Astrocyte (in vitro differentiated cells and primary cell): ENCODE results near the gene PATJ. TPM values are rescaled to one million over a fixed set of nuclear protein-coding genes. Genes with fewer than 3 reads are reported as not detected.
"Not testable (repeated sequence)": the region's sequence is repeated elsewhere in the genome, so short reads cannot be mapped to it uniquely, and the experiment has no call there.

Source experiments
- DNase-seq: peaks from one replicate; pipeline ENCODE4 v3.0.0-alpha.2; 2010; ENCODE audit warnings: low read depth
- FAIRE-seq: peaks from 2 replicates; lab custom pipeline; 2011; peaks lifted over from hg19 to GRCh38; lab: Jason Lieb, UNC
- H2AFZ ChIP-seq: 2 replicates; pipeline ENCODE4 v1.6.0; 2012; ENCODE audit warnings: low read depth, low read length, inconsistent platforms
- H3K27ac ChIP-seq: 2 replicates; pipeline ENCODE4 v1.5.1; 2011; ENCODE audit warnings: low read depth, low read length, inconsistent platforms
- H3K27me3 ChIP-seq: 2 replicates; pipeline ENCODE4 v1.6.0; 2011; ENCODE audit warnings: low read length, inconsistent platforms; ENCODE audit not compliant: insufficient read depth
- H3K36me3 ChIP-seq: 2 replicates; pipeline ENCODE4 v1.5.1; 2011; ENCODE audit warnings: low read length, inconsistent platforms; ENCODE audit not compliant: insufficient read depth
- H3K4me1 ChIP-seq: 2 replicates; pipeline ENCODE4 v1.5.1; 2011; ENCODE audit warnings: low read length, inconsistent platforms; ENCODE audit not compliant: insufficient read depth
- H3K4me2 ChIP-seq: 2 replicates; pipeline ENCODE4 v1.6.0; 2012; ENCODE audit warnings: low read length, inconsistent platforms
- H3K4me3 ChIP-seq: 2 replicates; pipeline ENCODE4 v1.5.1; 2011; ENCODE audit warnings: low read depth, mild to moderate bottlenecking, low read length, inconsistent platforms; ENCODE audit not compliant: insufficient read depth
- H3K79me2 ChIP-seq: 2 replicates; pipeline ENCODE4 v1.6.0; 2012; ENCODE audit warnings: mild to moderate bottlenecking, low read length, inconsistent platforms; ENCODE audit not compliant: insufficient read depth
- H3K9ac ChIP-seq: 2 replicates; pipeline ENCODE4 v1.6.0; 2012; ENCODE audit warnings: mild to moderate bottlenecking, low read length, inconsistent platforms
- H3K9me3 ChIP-seq: 2 replicates; pipeline ENCODE4 v1.5.1; 2012; ENCODE audit warnings: low read depth, mild to moderate bottlenecking, low read length, inconsistent platforms; ENCODE audit not compliant: insufficient read depth
- H4K20me1 ChIP-seq: 2 replicates; pipeline ENCODE4 v1.6.0; 2012; ENCODE audit warnings: low read length, inconsistent platforms; ENCODE audit not compliant: insufficient read depth
- H3K27ac Mint-ChIP-seq: one replicate; pipeline ENCODE4 v1.8.0; 2021; ENCODE audit warnings: mild to moderate bottlenecking, mixed read lengths; ENCODE audit not compliant: unreplicated experiment
- H3K27me3 Mint-ChIP-seq: one replicate; pipeline ENCODE4 v1.8.0; 2021; ENCODE audit warnings: low read depth, mixed read lengths; ENCODE audit not compliant: unreplicated experiment
- H3K36me3 Mint-ChIP-seq: one replicate; pipeline ENCODE4 v1.8.0; 2021; ENCODE audit warnings: low read depth, mixed read lengths; ENCODE audit not compliant: unreplicated experiment
- H3K4me1 Mint-ChIP-seq: one replicate; pipeline ENCODE4 v1.8.0; 2021; ENCODE audit warnings: low read depth, mixed read lengths; ENCODE audit not compliant: unreplicated experiment
- H3K4me3 Mint-ChIP-seq: one replicate; pipeline ENCODE4 v1.8.0; 2021; ENCODE audit warnings: mild to moderate bottlenecking, moderate library complexity, mixed read lengths; ENCODE audit not compliant: unreplicated experiment
- H3K9me3 Mint-ChIP-seq: one replicate; pipeline ENCODE4 v1.8.0; 2021; ENCODE audit warnings: mild to moderate bottlenecking, mixed read lengths; ENCODE audit not compliant: unreplicated experiment
- CTCF ChIP-seq: IDR thresholded peaks from 2 replicates; pipeline ENCODE4 v1.5.1; 2011; ENCODE audit warnings: low read depth, mild to moderate bottlenecking, inconsistent platforms, low read length, moderate library complexity; ENCODE audit not compliant: insufficient read depth
- EZH2 ChIP-seq: IDR thresholded peaks from 2 replicates; pipeline ENCODE4 v1.6.1; 2012; ENCODE audit warnings: mild to moderate bottlenecking, low read length, inconsistent platforms; ENCODE audit not compliant: insufficient read depth
- total RNA-seq: library from RNA; stranded (reverse); gene quantifications from 2 replicates; pipeline ENCODE4 v1.2.1, GENCODE V29; 2021

PATJ gene
- total RNA-seq, 1 donor from 2014 or later, result 11.0 TPM

GRCh38 chr1:61836649-61837048, 94.4 kb downstream of the PATJ start:
- Mint-ChIP-seq H3K9me3 (peaks cover 3% of the 10 kb centered on the region), H3K4me1 (peaks cover 9% of the 10 kb centered on the region), H3K36me3 (no peaks in the 10 kb centered on the region), H3K4me3 (no peak overlapping the region), H3K27me3 (no peaks in the 10 kb centered on the region), H3K27ac (no peak overlapping the region)
- no peak overlapping the region for H3K9ac ChIP-seq
- H3K4me2 ChIP-seq, result no peak overlapping the region
- FAIRE-seq (no peak), DNase-seq (no peak)
- no peaks in the 10 kb centered on the region for H4K20me1 ChIP-seq
- H2AFZ ChIP-seq, result no peak overlapping the region
- H3K79me2 ChIP-seq, result no peaks in the 10 kb centered on the region
- H3K4me3 ChIP-seq, result no peak overlapping the region
- peaks cover 9% of the 10 kb centered on the region for H3K4me1 ChIP-seq
- H3K36me3 ChIP-seq, result no peaks in the 10 kb centered on the region
- H3K27ac ChIP-seq, result no peak overlapping the region
- TF ChIP-seq CTCF, result no peak
- no peak for TF ChIP-seq EZH2
- no peaks in the 10 kb centered on the region for H3K9me3 ChIP-seq
- H3K27me3 ChIP-seq, result no peaks in the 10 kb centered on the region

- H3K9me3 Mint-ChIP-seq, H3K27me3 Mint-ChIP-seq, FAIRE-seq, H3K27ac ChIP-seq, H3K9me3 ChIP-seq, H3K4me3 ChIP-seq, H2AFZ ChIP-seq, H3K9ac ChIP-seq, H3K27me3 ChIP-seq, H3K4me3 Mint-ChIP-seq, H4K20me1 ChIP-seq, H3K4me2 ChIP-seq, H3K79me2 ChIP-seq, H3K36me3 ChIP-seq, H3K36me3 Mint-ChIP-seq, H3K27ac Mint-ChIP-seq: not testable (repeated sequence)
- H3K4me1 Mint-ChIP-seq, result peaks cover 16% of the 10 kb centered on the region
- DNase-seq, result peak; percentile 68
- H3K4me1 ChIP-seq, result peaks cover 14% of the 10 kb centered on the region
These were observed 95.3 kb downstream of the PATJ start for GRCh38 chr1:61837607-61838006.

- no peaks in the 10 kb centered on the region for H3K36me3 ChIP-seq
- H4K20me1 ChIP-seq, result no peaks in the 10 kb centered on the region
- no peak overlapping the region for H3K4me3 ChIP-seq
- Mint-ChIP-seq H3K4me3 (no peak overlapping the region), H3K27ac (no peak overlapping the region), H3K4me1 (peaks cover 16% of the 10 kb centered on the region), H3K36me3 (no peaks in the 10 kb centered on the region), H3K27me3 (no peaks in the 10 kb centered on the region), H3K9me3 (no peaks in the 10 kb centered on the region)
- peak; percentile 72 for DNase-seq
- TF ChIP-seq EZH2 (no peak), CTCF (no peak)
- FAIRE-seq, result peak; percentile 72
- H3K4me2 ChIP-seq, result peak overlapping the region; percentile 56
- H3K27me3 ChIP-seq, result no peaks in the 10 kb centered on the region
- H2AFZ ChIP-seq, result no peak overlapping the region
- no peak overlapping the region for H3K9ac ChIP-seq
- H3K27ac ChIP-seq, result peak overlapping the region; percentile 36
- H3K4me1 ChIP-seq, result peaks cover 14% of the 10 kb centered on the region
- no peaks in the 10 kb centered on the region for H3K79me2 ChIP-seq
- H3K9me3 ChIP-seq, result no peaks in the 10 kb centered on the region
These were observed 97.4 kb downstream of the PATJ start for GRCh38 chr1:61839679-61840078.
